Measurements from ENCODE around the gene TRAF3.

GRCh38 chr14:102749393-102750305 lies 27.6 kb upstream of the TRAF3 start:
- TF ChIP-seq POLR2A (IDR thresholded peaks at IDR 0.05; ENCODE audit: low read length) = no peak
- TF ChIP-seq GATA1 (IDR thresholded peaks at IDR 0.05; ENCODE audit: low read depth, low read length) = no peak
